Measurements from ENCODE around the gene DNASE1L2. TPM values are rescaled to one million over a fixed set of nuclear protein-coding genes. Genes with fewer than 3 reads are reported as not detected.

Gene DNASE1L2
- total and polyA plus RNA-seq, 2 of the 4 experiments (the other 2 are of a cell fraction) = 0.18 to 0.75 TPM

DNA sequence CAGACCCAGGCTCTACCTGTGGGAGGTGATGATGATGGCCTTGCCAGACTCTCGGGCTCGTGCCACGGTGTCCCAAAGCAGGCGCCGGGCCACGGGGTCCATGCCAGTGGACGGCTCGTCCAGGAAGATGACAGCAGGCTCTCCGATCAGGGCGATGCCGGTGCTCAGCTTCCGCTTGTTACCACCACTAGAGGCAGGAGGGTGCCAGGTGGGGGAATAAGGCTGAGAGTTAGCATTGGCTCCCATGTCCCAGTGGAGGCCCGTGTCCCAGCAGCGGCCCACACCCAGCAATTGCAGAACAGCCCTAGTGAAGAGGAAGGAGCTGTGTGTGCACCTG lies 42.0 kb downstream of the DNASE1L2 start:
- POLR2A ChIA-PET (ENCODE audit: unreplicated experiment) = no interaction called here
- dilution Hi-C loops (cut with HindIII; ENCODE audit: low sequenced_read_pairs, unreplicated experiment) = no loop called here
- no peak overlapping the region for H3K4ac ChIP-seq (ENCODE audit: low read depth, low read length)

More for the DNA sequence above, 42.0 kb downstream of the DNASE1L2 start:
- Histone ChIP-seq H4K20me1 (ENCODE audit: insufficient read depth, low read length) (0 out of 2 replicates have a peak, but pooled peaks cover under 1% of the 10 kb centered on the region), H3K4me1 (ENCODE audit: control insufficient read depth, insufficient read depth, low read length) (no peaks in the 10 kb centered on the region), H2BK5ac (ENCODE audit: low read depth, low read length, poor library complexity, severe bottlenecking) (no peak overlapping the region), H4K8ac (ENCODE audit: low read depth in 2 of 2, low read length in 2 of 2) (no peak overlapping the region), H3K14ac (replicated peaks; ENCODE audit: low read depth, low read length) (no peak overlapping the region), H3K4me3 (ENCODE audit: insufficient read depth, low read depth, low read length) (no peak overlapping the region), H3K23ac (ENCODE audit: low read depth, low read length) (no peak overlapping the region), H3K9me3 (ENCODE audit: control insufficient read depth, insufficient read depth, low read length) (no peaks in the 10 kb centered on the region), H2AK9ac (replicated peaks; ENCODE audit: low read depth, low read length, poor library complexity) (no peak overlapping the region), H3K9me1 (ENCODE audit: insufficient read depth, low read length) (no peaks in the 10 kb centered on the region; the same call in 1 of the 2 replicates), H2BK20ac (ENCODE audit: low read depth, low read length) (no peak overlapping the region), H3K18ac (ENCODE audit: low read depth, low read length) (no peak overlapping the region), H2AFZ (replicated peaks; ENCODE audit: low read length, poor library complexity) (peak overlapping the region; percentile 14), H3K27me3 (ENCODE audit: control insufficient read depth, insufficient read depth, low read length) (peaks cover 35% of the 10 kb centered on the region), H3K4me2 (ENCODE audit: low read depth, low read length) (no peak overlapping the region), H3K27ac (ENCODE audit: insufficient read depth, low read length) (no peak overlapping the region), H3K56ac (ENCODE audit: extremely low read depth, insufficient read depth, low read length) (no peak overlapping the region), H3K9ac (ENCODE audit: low read depth, low read length) (no peak overlapping the region), H3K36me3 (ENCODE audit: control insufficient read depth, insufficient read depth, low read length) (peaks cover 1% of the 10 kb centered on the region; the same call in 1 of the 2 replicates), H2AK5ac (ENCODE audit: low read depth, low read length) (no peak overlapping the region), H2BK120ac (ENCODE audit: low read depth, low read length) (no peak overlapping the region), H4K91ac (ENCODE audit: insufficient read depth, low read depth, low read length) (no peak overlapping the region), H4K5ac (ENCODE audit: low read depth, low read length) (no peak overlapping the region), H2BK15ac (ENCODE audit: low read depth, low read length) (no peak overlapping the region), H3K79me1 (ENCODE audit: low read depth in 1 of 2, low read length in 2 of 2) (no peaks in the 10 kb centered on the region)
- no TSS peak for BruUV-seq (replicated peaks)
- DNase-seq = no peak
- CTCF ChIA-PET = no interaction called here
- in situ Hi-C loops (cut with MboI; ENCODE audit: low sequenced_read_pairs) (loop anchor here (10.0 kb wide), 1 partner anchor 147 kb away; the partner anchor contains the start of gene CCNF), intact Hi-C loops (cut with micrococcal nuclease) (no loop called here)
- WGBS, 2 experiments (ENCODE audit: extremely low coverage in 2 of 2, insufficient read length in 1 of 2) = 83% methylated on average over 4 of the region's 14 CpGs; no CpG with 5 or more reads in 1 of the 2 experiments
- no peak for TF ChIP-seq RCOR1 (IDR thresholded peaks at IDR 0.05; ENCODE audit: insufficient replicate concordance, low read length)
- TF ChIP-seq BHLHE40 (IDR thresholded peaks at IDR 0.05; ENCODE audit: low read depth, low read length) = no peak
- no peak for TF ChIP-seq CEBPB (IDR thresholded peaks at IDR 0.05; ENCODE audit: low read depth, low read length)
- TF ChIP-seq SMC3 (IDR thresholded peaks at IDR 0.05; ENCODE audit: low read depth, low read length) = no peak
- no peak for TF ChIP-seq RFX5 (IDR thresholded peaks at IDR 0.05; ENCODE audit: low read depth, low read length)
- TF ChIP-seq MXI1 (IDR thresholded peaks at IDR 0.05; ENCODE audit: borderline replicate concordance, low read depth, low read length) = no peak
- TF ChIP-seq MAZ (IDR thresholded peaks at IDR 0.05; ENCODE audit: borderline replicate concordance, low read depth, low read length) = no peak
- no peak for TF ChIP-seq CHD1 (IDR thresholded peaks at IDR 0.05; ENCODE audit: low read depth, low read length)
- no peak for TF ChIP-seq MAFK (IDR thresholded peaks at IDR 0.05; ENCODE audit: low read depth, low read length)
- TF ChIP-seq FOS (IDR thresholded peaks at IDR 0.05; ENCODE audit: low read depth, low read length) = no peak
- TF ChIP-seq, protein P1, sequence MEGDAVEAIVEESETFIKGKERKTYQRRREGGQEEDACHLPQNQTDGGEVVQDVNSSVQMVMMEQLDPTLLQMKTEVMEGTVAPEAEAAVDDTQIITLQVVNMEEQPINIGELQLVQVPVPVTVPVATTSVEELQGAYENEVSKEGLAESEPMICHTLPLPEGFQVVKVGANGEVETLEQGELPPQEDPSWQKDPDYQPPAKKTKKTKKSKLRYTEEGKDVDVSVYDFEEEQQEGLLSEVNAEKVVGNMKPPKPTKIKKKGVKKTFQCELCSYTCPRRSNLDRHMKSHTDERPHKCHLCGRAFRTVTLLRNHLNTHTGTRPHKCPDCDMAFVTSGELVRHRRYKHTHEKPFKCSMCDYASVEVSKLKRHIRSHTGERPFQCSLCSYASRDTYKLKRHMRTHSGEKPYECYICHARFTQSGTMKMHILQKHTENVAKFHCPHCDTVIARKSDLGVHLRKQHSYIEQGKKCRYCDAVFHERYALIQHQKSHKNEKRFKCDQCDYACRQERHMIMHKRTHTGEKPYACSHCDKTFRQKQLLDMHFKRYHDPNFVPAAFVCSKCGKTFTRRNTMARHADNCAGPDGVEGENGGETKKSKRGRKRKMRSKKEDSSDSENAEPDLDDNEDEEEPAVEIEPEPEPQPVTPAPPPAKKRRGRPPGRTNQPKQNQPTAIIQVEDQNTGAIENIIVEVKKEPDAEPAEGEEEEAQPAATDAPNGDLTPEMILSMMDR (conservative IDR thresholded peaks at IDR 0.05; ENCODE audit: low read depth, low read length) = no peak
- no peak for ATAC-seq (ENCODE audit: low read depth)

All from IMR-90 (cell line).